WTC11 (cell line): Measurements from ENCODE around the gene DENND4B. TPM values are rescaled to one million over a fixed set of nuclear protein-coding genes. Genes with fewer than 3 reads are reported as not detected.

Experiments
- ATAC-seq: fragments of 200-7000 bp; cut with Tn5 transposase; 2 replicates; pipeline ENCODE4 v1.10.0; 2021; ENCODE audit warnings: mild to moderate bottlenecking, moderate library complexity
- CTCF ChIA-PET: fragments of 300-600 bp; sonication (Branson Sonifier 250); formaldehyde crosslinking; loops from one replicate; lab custom pipeline; 2021; ENCODE audit warnings: antibody characterized with exemption; lab: Charles Lee
- POLR2A ChIA-PET: fragments of 350-600 bp; sonication (Branson Sonifier 250); formaldehyde crosslinking; loops from one replicate; lab custom pipeline; 2021; ENCODE audit warnings: antibody characterized with exemption; lab: Charles Lee
- DNase-seq: peaks from one replicate; pipeline ENCODE4 v3.0.0; 2021; ENCODE audit warnings: low spot score
- H3K27ac Mint-ChIP-seq: 2 replicates; pipeline ENCODE4 v1.8.0; 2021; ENCODE audit warnings: mixed read lengths
- H3K27me3 Mint-ChIP-seq: 2 replicates; pipeline ENCODE4 v1.8.0; 2021; ENCODE audit warnings: low read depth, mild to moderate bottlenecking, moderate library complexity, mixed read lengths
- H3K36me3 Mint-ChIP-seq: 2 replicates; pipeline ENCODE4 v1.8.0; 2021; ENCODE audit warnings: mixed read lengths
- H3K4me1 Mint-ChIP-seq: 2 replicates; pipeline ENCODE4 v1.8.0; 2022; ENCODE audit warnings: mixed read lengths
- H3K4me3 Mint-ChIP-seq: 2 replicates; pipeline ENCODE4 v1.8.0; 2021; ENCODE audit warnings: mild to moderate bottlenecking, moderate library complexity, mixed read lengths
- H3K9me3 Mint-ChIP-seq: 2 replicates; pipeline ENCODE4 v1.8.0; 2021; ENCODE audit warnings: mixed read lengths
- ATF2 ChIP-seq: sonication (generic); formaldehyde crosslinking; IDR thresholded peaks from 2 replicates; pipeline ENCODE4 v1.8.1; 2022; ENCODE audit warnings: low read depth, missing genetic modification reagents, borderline replicate concordance
- GABPB1 ChIP-seq: sonication (generic); formaldehyde crosslinking; IDR thresholded peaks from 2 replicates; pipeline ENCODE4 v1.8.1; 2023; ENCODE audit warnings: mild to moderate bottlenecking, missing genetic modification reagents
- GTF2I ChIP-seq: fragments of 250-450 bp; sonication (Bioruptor Pico); conservative IDR thresholded peaks from 2 replicates; pipeline ENCODE4 v1.4.0; 2021; ENCODE audit warnings: mild to moderate bottlenecking
- IRF2 ChIP-seq: sonication (generic); formaldehyde crosslinking; IDR thresholded peaks from 2 replicates; pipeline ENCODE4 v1.8.0; 2022; ENCODE audit warnings: low read depth, missing genetic modification reagents, borderline replicate concordance
- JAZF1 ChIP-seq: fragments of 250-450 bp; sonication (Bioruptor Pico); IDR thresholded peaks from 2 replicates; pipeline ENCODE4 v1.9.0; 2021; ENCODE audit warnings: moderate library complexity, mild to moderate bottlenecking, inconsistent platforms
- MAX ChIP-seq: sonication (generic); formaldehyde crosslinking; IDR thresholded peaks from 2 replicates; pipeline ENCODE4 v1.8.0; 2022; ENCODE audit warnings: mild to moderate bottlenecking, missing genetic modification reagents
- MLX ChIP-seq: sonication (generic); formaldehyde crosslinking; IDR thresholded peaks from 2 replicates; pipeline ENCODE4 v1.8.1; 2023; ENCODE audit warnings: mild to moderate bottlenecking, missing genetic modification reagents, moderate library complexity
- NFYB ChIP-seq: sonication (generic); formaldehyde crosslinking; conservative IDR thresholded peaks from 2 replicates; pipeline ENCODE4 v1.8.0; 2022; ENCODE audit warnings: low read depth, missing genetic modification reagents
- OVOL2 ChIP-seq: fragments of 250-450 bp; sonication (Bioruptor Pico); IDR thresholded peaks from 2 replicates; pipeline ENCODE4 v1.9.0; 2021; ENCODE audit warnings: mild to moderate bottlenecking, borderline replicate concordance
- SOX15 ChIP-seq: fragments of 250-450 bp; sonication (Bioruptor Pico); IDR thresholded peaks from 2 replicates; pipeline ENCODE4 v1.9.0; 2021; ENCODE audit warnings: mild to moderate bottlenecking
- TCF7 ChIP-seq: sonication (generic); formaldehyde crosslinking; IDR thresholded peaks from 2 replicates; pipeline ENCODE4 v1.8.0; 2022; ENCODE audit warnings: mild to moderate bottlenecking, low read depth, missing genetic modification reagents, moderate library complexity
- TEAD4 ChIP-seq: sonication (generic); formaldehyde crosslinking; IDR thresholded peaks from 2 replicates; pipeline ENCODE4 v1.8.0; 2022; ENCODE audit warnings: mild to moderate bottlenecking, missing genetic modification reagents
- TP53 ChIP-seq: sonication (generic); formaldehyde crosslinking; IDR thresholded peaks from 2 replicates; pipeline ENCODE4 v1.8.1; 2023; ENCODE audit warnings: mild to moderate bottlenecking, missing genetic modification reagents
- ZBTB21 ChIP-seq: sonication (generic); formaldehyde crosslinking; IDR thresholded peaks from 2 replicates; pipeline ENCODE4 v1.8.1; 2023; ENCODE audit warnings: mild to moderate bottlenecking, missing genetic modification reagents, borderline replicate concordance
- ZNF232 ChIP-seq: sonication (generic); formaldehyde crosslinking; IDR thresholded peaks from 2 replicates; pipeline ENCODE4 v1.8.0; 2022; ENCODE audit warnings: mild to moderate bottlenecking, missing genetic modification reagents
- ZNF423 ChIP-seq: fragments of 250-450 bp; sonication (Bioruptor Pico); IDR thresholded peaks from 2 replicates; pipeline ENCODE4 v2.1.2; 2022; ENCODE audit warnings: mild to moderate bottlenecking, moderate library complexity
- ZNF532 ChIP-seq: fragments of 250-450 bp; sonication (Bioruptor Pico); IDR thresholded peaks from 2 replicates; pipeline ENCODE4 v1.9.0; 2021; ENCODE audit warnings: mild to moderate bottlenecking, borderline replicate concordance
- total RNA-seq: library from RNA; stranded (reverse); gene quantifications from 3 replicates; pipeline ENCODE4 v1.2.3, GENCODE V29; 2021
- TF ChIP-seq, protein P1 (sequence below): sonication (generic); formaldehyde crosslinking; conservative IDR thresholded peaks from 2 replicates; pipeline ENCODE4 v1.8.1; 2022; ENCODE audit warnings: mild to moderate bottlenecking, missing genetic modification reagents
- TF ChIP-seq, protein P2 (sequence below): fragments of 250-450 bp; sonication (Bioruptor Pico); IDR thresholded peaks from 2 replicates; pipeline ENCODE4 v1.9.0; 2021; ENCODE audit warnings: moderate library complexity, mild to moderate bottlenecking, inconsistent platforms, borderline replicate concordance
- TF ChIP-seq, protein P3 (sequence below): fragments of 250-450 bp; sonication (Bioruptor Pico); IDR thresholded peaks from 2 replicates; pipeline ENCODE4 v1.8.0; 2021; ENCODE audit warnings: mild to moderate bottlenecking

The DENND4B gene
- total RNA-seq, 1 experiment from 2014 or later = 93.1 TPM

DNA sequence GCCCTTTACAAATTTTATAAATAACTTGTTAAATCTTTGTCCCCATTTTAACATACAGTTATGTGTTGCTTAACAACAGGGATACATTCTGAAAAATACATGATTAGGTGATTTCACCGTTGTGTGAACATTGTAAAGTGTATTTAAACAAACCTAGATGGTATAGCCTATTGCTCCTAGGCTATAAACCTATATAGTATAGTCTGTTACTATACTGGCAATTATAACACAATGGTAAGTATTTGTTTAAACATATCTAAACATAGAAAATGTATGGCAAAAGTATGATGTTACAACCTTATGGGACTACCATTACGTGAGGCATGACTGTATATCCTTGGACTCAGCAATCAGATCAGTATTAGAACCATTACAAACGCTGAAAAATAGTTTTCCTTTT, 60.4 kb downstream of the DENND4B start:
- ATAC-seq (no peak), DNase-seq (no peak)
- Mint-ChIP-seq H3K4me1 (peaks cover 3% of the 10 kb centered on the region; the same call in 1 of the 2 replicates), H3K4me3 (no peak overlapping the region), H3K9me3 (no peaks in the 10 kb centered on the region), H3K36me3 (peaks cover 6% of the 10 kb centered on the region), H3K27ac (no peak overlapping the region; the same call in 1 of the 2 replicates), H3K27me3 (no peaks in the 10 kb centered on the region)
- CTCF ChIA-PET = interaction anchor here (0.6 kb wide), 1 partner anchor 58 kb away, joined by 3 read pairs; no protein-coding TSS in a partner anchor
- TF ChIP-seq TP53 (no peak), SOX15 (CRISPR knock-in tag) (no peak), OVOL2 (no peak), ZNF232 (CRISPR knock-in tag) (no peak), GTF2I (CRISPR knock-in tag) (no peak), ZBTB21 (CRISPR knock-in tag) (no peak)
- TF ChIP-seq, protein P1, sequence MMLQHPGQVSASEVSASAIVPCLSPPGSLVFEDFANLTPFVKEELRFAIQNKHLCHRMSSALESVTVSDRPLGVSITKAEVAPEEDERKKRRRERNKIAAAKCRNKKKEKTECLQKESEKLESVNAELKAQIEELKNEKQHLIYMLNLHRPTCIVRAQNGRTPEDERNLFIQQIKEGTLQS (CRISPR knock-in tag) = no peak
- POLR2A ChIA-PET = interaction anchor here (0.6 to 0.7 kb wide), 3 partner anchors 30 to 105 kb away, joined by 3 to 4 read pairs (median 3); no protein-coding TSS in a partner anchor

DNA sequence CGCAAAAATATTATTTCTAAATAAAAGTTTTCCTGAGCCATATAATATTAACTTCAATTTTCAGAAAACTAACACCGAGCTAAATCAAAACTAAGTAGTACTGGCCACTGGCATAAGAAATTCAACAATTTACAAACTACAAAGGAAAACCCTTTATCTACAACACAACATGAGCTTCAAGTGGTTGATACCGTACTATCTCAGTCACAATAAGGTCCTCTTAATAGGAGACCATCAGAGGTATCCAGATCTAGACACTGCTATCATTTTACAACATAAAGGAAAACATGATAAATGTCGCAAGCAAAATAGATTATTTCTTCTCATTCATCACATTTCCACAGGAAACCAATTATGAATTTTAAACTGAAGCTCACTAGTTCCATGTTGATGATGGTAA, 63.3 kb downstream of the DENND4B start:
- POLR2A ChIA-PET = no interaction called here
- ATAC-seq (no peak), DNase-seq (no peak)
- Mint-ChIP-seq H3K9me3 (no peaks in the 10 kb centered on the region), H3K27me3 (no peaks in the 10 kb centered on the region), H3K27ac (0 out of 2 replicates have a peak overlapping the region, but pooled peaks have one; percentile 36), H3K36me3 (peaks cover 6% of the 10 kb centered on the region; the same call in 1 of the 2 replicates), H3K4me1 (peaks cover 3% of the 10 kb centered on the region; the same call in 1 of the 2 replicates), H3K4me3 (no peak overlapping the region)
- TF ChIP-seq ZNF532 (no peak), ZNF423 (CRISPR knock-in tag) (no peak), MAX (CRISPR knock-in tag) (no peak), NFYB (CRISPR knock-in tag) (no peak), TEAD4 (CRISPR knock-in tag) (no peak), MLX (CRISPR knock-in tag) (no peak), JAZF1 (CRISPR knock-in tag) (no peak), IRF2 (no peak), ATF2 (CRISPR knock-in tag) (no peak), GABPB1 (CRISPR knock-in tag) (no peak), ZBTB21 (CRISPR knock-in tag) (no peak), TCF7 (CRISPR knock-in tag) (no peak)
- TF ChIP-seq, protein P2, sequence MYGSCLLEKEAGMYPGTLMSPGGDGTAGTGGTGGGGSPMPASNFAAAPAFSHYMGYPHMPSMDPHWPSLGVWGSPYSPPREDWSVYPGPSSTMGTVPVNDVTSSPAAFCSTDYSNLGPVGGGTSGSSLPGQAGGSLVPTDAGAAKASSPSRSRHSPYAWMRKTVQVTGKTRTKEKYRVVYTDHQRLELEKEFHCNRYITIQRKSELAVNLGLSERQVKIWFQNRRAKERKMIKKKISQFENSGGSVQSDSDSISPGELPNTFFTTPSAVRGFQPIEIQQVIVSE (CRISPR knock-in tag) = no peak
- TF ChIP-seq, protein P3, sequence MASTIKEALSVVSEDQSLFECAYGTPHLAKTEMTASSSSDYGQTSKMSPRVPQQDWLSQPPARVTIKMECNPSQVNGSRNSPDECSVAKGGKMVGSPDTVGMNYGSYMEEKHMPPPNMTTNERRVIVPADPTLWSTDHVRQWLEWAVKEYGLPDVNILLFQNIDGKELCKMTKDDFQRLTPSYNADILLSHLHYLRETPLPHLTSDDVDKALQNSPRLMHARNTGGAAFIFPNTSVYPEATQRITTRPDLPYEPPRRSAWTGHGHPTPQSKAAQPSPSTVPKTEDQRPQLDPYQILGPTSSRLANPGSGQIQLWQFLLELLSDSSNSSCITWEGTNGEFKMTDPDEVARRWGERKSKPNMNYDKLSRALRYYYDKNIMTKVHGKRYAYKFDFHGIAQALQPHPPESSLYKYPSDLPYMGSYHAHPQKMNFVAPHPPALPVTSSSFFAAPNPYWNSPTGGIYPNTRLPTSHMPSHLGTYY (CRISPR knock-in tag) = no peak
- CTCF ChIA-PET = no interaction called here
